GM13976 (cell line): Measurements from ENCODE around the gene CBFA2T3.

ENCODE experiments used
- DNase-seq: peaks from one replicate; pipeline ENCODE4 v3.0.0; 2012; ENCODE audit warnings: low spot score
- in situ Hi-C: fragments of 300-500 bp; cut with MboI; formaldehyde crosslinking; loops from one replicate; pipeline ENCODE4 v1.12.0; 2022; ENCODE audit warnings: low sequenced_read_pairs, mixed read lengths, inconsistent platforms; ENCODE audit not compliant: unreplicated experiment
- TF ChIP-seq, protein P1 (sequence below): IDR thresholded peaks from 2 replicates; pipeline ENCODE4 v1.5.1; 2012; ENCODE audit warnings: borderline replicate concordance, mild to moderate bottlenecking; ENCODE audit not compliant: insufficient read depth; ENCODE audit errors: extremely low read depth, missing control alignments, control extremely low read depth

The CBFA2T3 gene

DNA sequence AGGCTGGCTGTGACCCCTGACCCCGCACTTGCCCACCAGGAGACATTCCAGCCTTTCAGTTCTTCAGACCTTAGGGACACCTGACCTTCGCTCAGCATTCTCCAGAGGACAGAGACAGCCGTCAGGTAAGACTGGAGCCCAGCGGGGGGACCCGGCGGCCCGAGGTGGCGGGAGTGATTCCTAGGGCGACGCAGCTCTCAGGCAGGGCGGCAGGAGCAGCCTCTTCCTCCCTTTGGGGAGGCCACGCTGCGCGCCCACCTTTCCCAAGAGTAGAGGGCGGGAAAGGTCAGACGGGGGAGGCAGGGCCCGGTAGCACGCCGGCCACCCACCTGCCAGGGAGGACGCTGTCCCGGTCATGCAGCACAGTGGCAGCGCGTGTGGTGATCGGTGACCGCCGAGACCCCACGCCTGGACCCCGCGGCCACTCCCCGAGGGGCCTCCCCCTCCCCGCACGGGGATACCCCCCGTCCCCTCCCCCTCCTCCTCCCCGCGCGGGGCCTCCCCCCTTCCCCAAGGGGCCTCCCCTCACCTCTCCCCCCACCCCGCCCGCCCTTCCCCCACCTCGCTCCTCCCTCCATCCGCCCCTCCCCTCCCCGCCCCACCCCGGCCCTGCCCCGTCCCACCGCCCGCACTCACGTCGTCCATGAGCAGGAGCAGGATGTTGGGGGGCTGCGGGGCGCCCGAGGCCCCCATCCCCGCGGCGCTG, 120.7 kb downstream of the CBFA2T3 start:
- in situ Hi-C loops: no loop called here
- TF ChIP-seq, protein P1, sequence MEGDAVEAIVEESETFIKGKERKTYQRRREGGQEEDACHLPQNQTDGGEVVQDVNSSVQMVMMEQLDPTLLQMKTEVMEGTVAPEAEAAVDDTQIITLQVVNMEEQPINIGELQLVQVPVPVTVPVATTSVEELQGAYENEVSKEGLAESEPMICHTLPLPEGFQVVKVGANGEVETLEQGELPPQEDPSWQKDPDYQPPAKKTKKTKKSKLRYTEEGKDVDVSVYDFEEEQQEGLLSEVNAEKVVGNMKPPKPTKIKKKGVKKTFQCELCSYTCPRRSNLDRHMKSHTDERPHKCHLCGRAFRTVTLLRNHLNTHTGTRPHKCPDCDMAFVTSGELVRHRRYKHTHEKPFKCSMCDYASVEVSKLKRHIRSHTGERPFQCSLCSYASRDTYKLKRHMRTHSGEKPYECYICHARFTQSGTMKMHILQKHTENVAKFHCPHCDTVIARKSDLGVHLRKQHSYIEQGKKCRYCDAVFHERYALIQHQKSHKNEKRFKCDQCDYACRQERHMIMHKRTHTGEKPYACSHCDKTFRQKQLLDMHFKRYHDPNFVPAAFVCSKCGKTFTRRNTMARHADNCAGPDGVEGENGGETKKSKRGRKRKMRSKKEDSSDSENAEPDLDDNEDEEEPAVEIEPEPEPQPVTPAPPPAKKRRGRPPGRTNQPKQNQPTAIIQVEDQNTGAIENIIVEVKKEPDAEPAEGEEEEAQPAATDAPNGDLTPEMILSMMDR: no peak
- no peak for DNase-seq

DNA sequence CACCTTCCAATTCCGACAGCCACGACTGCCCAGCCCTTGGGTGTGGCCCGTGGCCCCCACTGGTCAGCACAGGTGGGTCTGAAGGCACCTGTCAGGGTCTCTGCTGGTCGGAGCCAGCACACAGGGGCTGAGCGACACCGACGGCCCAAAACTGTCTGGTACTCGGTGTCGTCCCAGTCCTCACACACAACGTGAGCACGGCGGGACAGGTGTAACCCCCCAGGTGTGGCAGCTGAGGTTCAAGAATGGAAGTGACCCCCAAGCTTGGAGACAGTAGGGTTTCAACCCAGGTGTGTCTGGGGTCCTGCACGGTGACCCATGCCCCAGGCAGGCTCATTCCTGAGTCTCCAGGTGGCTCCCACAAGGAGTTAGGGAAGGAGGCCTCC, 121.3 kb downstream of the CBFA2T3 start:
- in situ Hi-C loops: no loop called here
- TF ChIP-seq, protein P1: no peak
- DNase-seq: no peak

DNA sequence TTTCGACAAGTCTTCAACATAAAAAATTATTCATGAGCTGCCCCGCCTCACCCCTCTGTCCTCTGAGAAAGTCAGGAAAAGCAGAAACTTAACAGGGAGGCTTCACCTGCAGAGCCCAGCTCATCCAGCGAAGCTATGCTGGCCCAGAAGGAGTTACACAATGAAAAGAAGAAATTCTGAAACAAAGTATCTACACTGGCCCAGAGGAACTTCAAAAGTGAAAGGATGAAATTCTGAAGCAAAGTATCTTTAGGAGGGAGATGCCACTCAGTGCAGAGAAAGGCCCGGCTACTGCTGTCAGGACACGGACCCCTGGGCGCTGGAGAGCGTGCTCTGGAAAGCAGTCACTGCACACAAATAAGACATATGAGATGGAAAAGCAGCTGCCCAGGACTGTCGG, 121.8 kb downstream of the CBFA2T3 start:
- TF ChIP-seq, protein P1: no peak
- in situ Hi-C loops: no loop called here
- no peak for DNase-seq

DNA sequence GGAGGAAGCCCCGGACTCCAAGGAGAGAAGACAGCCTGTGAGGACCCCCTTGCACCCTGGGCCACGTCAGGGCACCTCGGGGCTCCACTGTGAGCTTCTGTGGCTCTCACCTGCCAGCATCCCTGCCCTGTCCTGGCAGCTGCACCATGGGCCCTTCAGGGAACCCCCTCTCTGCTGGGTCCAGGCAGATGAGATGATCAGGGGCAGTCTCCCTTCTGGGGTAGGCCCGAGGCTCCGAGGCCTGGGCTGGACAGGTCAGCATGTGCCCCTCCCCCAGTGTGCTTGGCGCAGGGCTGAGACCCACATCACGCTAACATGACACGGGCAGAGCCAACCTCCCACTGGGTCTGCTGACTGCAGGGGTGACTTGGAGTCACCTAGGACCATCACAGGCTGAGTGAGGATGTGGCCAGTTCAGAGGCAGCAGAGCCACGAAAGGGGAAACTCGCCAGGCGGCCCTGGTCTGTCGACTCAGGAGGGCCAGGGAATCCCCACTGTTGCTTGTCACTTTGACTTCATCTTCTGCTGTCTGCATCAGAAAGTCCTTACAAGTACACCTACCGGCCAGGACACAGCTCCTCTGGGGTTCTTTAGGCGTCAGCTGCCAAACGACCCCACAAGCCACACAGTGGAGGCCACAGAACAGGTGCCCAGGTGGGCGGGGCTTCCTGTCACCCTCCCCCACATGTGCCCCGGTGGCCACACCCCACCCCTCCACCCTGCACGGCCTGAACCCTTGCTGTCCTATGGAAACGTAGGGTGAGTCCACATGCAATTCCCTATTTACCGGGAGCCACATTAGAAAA, 122.5 kb downstream of the CBFA2T3 start:
- TF ChIP-seq, protein P1: no peak
- in situ Hi-C loops: no loop called here
- DNase-seq: peak; percentile 81

DNA sequence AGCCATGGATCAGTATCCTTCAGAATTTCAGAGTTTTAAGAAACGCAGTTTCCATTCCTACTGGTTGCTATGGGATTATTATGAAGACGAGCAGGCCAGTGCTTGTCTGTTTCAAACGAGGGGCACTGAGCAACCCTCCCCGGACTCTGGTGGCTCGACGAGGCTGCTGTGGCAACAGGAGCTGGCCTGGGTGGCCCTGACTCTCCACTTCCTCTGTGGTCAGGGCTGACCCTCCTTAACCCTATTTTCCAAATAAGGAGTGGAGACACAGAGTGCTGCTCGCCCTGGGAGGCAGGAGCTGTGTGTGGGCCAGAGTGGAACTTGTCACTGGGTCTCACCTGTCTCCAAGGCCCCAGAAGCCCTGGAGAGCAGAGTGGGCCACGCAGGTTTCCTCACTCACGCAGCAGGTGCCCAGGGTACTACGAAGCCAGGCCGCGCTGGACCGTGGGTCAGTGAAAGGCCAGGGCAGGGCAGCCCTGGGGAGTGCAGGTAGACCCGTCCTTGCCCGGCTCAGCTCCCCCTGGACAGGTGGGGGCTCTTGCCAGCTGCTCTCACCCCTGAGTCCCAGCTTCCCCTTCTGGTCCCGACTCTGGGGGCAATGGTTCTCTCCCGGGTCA, 123.6 kb downstream of the CBFA2T3 start:
- TF ChIP-seq, protein P1: no peak
- DNase-seq: no peak
- in situ Hi-C loops: no loop called here

DNA sequence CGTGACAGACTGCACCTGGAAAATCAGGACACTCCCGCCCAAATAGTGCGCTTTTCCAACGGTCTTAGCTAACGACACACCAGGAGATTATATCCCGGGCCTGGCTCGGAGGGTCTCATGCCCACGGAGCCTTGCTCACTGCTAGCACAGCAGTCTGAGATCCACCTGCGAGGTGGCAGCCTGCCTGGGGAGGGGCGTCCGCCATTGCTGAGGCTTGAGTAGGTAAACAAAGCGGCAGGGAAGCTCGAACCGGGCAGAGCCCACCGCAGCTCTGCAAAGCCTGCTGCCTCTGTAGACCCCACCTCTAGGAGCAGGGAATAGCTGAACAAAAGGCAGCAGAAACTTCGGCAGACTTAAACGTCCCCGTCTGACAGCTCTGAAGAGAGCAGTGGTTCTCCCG, 125.4 kb downstream of the CBFA2T3 start:
- DNase-seq: no peak
- in situ Hi-C loops: no loop called here
- TF ChIP-seq, protein P1: no peak
